ENCODE results near the gene PPP3CA.

PPP3CA gene

DNA sequence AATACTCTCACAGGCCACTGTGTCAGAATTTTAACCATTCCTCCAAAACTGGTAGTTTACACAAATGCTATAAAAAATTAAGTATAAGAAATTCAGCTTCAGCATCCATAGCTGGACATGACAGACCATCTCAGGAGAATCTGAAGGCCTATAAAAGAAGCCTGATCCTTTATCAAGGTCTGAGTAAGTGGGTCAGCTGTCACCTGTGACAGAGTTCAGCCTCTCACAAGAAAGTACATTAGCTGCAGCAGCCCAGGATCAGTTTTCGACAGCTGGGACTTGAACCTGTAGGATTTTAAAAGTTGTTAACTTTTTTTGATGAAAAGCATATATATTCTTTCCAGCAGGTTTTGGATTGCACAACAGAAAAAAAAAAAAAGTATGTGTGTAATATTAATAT is 60.7 kb downstream of the PPP3CA start:
- no peak for DNase-seq

DNA sequence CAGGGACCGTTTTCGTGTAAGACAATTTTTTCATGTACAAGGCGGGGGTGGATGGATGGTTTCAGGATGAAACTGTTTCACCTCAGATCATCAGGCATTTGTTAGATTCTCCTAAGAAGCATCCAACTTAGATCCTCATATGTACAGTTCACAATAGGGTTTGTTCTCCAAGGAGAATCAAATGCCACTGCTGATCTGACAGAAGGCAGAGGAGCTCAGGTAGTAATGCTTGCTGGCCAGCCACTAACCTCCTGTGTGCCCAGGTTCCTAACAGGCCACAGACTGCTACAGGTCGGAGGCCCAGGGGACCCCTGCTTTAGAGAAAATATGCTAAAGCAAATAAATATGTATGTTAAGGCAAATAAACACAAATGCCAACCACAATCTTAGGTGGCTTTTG is 61.3 kb downstream of the PPP3CA start:
- no peak for DNase-seq

DNA sequence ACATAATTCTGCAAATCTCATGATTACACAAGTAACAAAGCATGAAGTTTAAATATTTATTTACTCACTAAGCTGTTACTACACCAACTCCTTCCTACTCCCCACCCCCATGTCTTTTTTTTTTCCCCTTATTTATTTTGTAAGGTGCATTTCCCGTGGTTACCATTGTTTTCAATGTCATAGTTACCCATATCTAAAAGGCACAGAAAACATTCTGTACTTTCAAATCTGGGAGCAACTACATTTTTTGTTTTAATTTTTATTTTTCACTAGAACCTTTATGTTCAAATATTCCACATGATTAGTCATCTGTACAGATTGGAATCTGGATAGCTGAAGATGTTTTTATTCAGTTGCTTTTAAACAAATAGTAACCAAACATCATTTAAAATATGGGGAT is 62.8 kb downstream of the PPP3CA start:
- DNase-seq, result no peak

DNA sequence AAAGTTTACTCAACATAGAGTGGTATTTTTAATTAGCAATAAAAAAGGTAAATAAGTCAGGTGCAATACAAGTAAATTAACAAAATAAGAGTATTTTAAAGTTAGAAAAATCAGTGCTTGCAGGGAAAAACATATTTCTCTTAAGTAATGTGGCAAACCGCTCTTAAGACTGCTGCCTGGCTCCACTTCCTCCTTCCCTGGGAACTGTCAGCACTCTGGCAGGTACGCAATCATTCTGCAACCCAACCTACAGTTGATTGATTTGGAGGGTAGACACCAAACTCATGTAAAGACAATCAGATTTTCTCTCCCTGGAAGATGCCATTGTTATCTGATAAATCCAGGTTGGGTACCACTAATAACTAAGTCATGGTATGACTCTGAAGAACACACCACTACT is 63.9 kb downstream of the PPP3CA start:
- no peak for DNase-seq

DNA sequence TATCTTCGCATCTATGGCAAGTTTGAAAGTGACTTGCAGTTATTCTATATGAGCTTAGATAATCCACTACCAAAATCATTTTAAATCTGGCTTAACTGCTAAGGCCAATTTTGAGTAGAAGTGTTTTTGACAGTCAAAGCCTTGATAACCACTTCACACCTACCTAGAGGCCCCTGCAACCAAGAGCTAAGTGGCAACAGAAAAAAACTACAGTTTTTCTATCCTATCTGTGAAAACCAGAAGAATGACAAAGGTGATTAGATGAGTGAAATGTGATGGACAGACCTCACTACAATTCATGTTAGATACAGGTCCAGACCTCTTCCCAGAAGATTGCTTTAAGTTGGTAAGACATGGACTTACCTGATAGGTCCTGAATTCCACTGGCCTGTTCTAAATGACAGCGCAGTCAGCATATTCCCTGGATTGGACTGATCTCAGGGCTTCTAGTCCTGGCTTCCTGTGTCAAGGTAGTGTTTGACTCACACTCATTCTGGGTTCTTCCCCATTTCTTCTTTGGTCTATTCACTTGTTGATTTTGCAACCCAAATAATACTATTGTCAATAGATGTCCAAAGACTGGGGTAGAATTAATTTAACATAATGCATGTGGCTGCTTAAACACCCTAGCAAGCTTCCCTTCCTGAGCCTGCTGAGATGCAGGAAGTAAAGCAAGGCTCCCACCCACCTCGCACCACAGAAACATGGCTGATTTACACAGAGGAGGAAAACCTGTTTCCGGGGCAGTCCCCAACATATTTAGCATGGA is 65.1 kb downstream of the PPP3CA start:
- DNase-seq, result no peak

DNA sequence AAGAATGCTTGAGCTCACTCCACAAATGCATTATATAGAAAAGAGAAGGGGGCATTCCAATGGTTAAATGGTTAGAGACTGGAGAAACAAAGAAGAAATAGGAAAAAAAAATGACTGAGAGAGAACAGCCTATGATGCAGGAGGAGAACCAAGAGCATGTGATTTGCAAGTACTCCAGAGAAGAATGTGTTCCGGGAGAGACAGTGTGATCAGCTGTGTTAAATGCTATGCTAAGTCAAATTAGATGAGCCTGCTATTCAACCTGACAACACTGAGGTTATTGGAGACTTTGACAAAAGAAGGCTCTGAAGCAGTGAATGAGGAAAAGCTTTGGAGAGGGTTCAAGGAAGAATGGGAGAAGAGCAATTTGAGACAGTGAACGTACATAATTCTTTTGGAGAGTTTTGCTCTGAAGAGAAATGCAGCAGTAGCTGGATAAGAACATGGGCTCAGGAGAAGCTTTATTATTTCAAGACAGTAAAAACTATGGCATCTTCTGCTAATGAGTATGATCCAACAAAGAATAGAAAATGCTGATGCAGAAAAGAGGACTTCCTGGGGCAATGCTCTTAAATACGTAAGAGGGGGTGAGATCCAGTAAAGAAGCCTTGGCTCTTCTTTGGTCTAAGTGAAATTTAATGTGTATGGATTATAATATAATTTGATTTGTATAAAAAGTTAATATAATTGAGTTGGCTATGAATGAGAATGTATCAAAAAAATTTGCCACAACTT is 66.3 kb downstream of the PPP3CA start:
- DNase-seq, result no peak

DNA sequence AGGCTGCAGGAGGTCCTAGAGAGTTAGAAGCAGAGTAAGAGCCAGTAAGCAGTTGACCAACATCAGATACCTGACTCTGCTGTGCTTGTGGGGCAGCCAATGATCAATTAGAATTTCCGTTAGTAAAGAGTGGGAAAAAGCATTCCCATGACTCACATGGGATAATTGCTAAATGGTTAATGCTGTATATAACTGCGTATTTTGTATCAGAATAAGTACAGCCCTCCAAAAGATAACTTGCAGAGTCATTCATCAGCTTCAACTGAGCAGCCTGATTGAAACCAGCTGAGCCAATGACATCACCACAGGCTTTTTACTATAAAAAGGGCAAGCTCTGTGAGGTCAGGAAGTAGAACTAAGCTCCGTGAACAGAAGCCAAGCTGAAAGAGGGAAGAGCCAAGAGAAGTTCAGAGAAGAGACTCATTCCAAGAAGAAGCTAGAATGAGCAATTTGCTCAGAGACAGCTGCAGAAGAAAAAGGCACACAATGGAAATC is 67.9 kb downstream of the PPP3CA start:
- DNase-seq, result no peak

DNA sequence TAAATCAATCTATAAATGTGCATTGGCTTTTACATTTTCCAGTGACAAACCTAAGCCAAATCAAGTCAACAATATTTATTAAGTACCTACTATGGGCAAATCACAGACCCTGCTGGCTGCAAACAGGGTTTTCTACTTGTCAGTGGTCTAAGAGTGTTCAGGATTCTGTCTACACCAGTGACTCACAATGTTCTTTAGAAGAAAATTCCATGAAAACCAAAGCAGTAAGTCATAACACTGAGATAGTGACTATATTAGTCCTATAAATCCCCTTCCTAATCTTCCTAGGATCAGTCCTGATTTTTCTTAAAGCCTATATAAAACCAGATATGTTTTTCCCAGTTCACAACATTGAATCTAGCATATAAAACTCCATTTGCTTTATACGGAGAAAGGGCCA is 69.7 kb downstream of the PPP3CA start:
- DNase-seq, result no peak

DNA sequence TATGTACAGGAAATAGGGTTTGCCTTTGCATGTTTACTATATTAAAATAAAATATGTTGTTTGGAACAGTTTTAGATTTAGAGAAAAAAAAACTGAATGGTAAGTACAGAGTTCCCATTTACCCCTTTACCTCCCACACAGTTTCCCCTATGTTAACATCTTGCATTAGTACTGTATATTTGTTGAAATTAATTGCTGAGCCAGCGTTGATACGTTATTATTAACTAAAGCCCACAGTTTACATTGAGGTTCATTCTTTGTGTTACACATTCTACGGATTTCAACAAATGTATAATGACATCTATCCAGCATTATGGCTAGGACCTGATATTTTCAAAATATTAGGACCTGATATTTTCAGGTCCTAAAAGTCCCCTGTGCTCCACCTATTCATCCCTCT is 70.7 kb downstream of the PPP3CA start:
- no peak for DNase-seq

DNA sequence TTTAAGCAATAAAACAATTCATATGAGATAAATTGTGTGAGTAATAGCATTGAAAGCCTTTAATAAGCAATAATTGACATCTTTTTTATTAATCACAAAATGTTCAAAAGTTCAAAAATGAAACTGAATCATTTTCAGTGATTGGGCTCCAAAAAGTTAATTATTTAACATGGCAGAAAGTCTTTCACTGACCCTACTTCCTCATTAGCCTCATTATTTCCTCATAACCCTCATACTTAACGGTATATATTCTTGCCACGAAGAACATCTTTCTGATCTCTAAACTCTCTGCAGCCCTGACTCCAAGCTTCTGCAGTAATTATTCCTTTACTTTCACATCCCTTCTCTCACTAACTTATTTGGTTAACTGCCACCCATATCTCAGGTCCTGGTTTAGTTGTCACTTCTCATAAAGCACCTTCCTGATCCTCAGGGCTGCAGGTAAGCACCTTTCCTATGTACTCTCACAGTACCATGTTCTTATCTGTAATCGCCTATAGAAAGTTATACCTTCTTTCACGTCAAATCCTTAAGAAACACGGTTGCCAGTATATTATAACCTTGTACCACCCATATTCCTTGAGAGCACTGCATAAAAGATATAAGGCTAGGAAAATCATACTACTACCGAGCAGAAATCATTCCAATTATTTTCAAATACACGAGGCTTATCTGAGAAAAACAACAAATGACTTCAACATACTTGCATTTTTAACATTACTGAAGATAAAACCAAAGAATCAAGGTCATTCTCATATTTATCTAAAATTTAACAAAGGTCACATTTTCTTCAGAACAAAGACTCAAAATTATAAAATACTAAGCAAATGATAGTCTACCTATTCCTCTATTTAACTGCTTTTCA is 72.2 kb downstream of the PPP3CA start:
- no peak for DNase-seq

DNA sequence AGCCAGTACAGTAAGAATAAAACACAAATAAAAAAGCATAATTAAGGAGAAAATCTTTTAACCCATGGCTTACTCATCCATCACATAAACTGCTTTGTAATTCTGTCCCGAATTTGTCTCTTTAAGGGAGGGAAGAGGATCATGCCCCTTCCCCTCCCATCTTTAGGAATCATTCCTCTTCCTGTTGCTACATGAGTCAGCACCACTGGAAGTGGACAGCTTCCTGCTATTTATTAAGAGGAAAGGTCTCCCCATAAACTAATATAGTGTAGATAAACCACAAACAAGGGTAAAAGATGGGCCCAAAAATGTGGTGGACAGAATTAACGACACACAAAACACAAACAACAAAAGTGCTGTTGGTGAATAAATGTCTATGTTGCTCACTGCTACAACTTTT is 75.8 kb downstream of the PPP3CA start:
- no peak for DNase-seq

DNA sequence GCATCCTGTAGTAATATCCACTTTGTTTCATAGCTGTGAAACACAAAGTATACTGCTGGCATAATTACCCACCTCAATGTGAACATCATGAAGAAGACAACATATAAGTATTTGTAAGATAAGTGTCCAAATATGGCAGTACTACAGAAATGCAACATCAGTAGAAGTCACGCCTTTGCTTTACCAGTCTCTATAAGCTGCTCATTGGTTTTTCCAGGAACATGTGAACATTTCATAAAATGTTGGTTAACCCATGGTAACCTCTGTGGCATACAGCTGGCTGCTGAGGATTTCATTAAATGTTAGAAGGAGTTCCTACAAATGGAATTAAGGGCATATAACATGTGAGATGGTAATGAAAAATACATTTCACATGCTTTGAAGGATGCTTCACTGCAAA is 77.6 kb downstream of the PPP3CA start:
- DNase-seq, result no peak

DNA sequence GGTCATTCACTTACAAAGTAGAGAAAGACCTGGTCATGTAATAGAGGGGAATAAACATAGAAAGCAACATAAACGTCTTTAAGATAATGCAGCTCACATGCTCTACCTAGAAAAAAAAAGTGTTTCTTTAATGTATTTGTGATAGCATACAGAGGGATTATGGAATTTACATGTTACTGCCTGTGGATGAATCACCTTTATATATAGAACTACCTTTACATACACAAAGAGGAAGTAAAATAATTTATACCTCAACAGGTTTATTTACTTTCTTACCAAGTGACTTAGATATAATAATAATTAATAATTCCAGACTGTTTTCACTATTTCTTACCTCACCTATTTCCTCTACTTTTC is 81.5 kb downstream of the PPP3CA start:
- DNase-seq, result no peak

DNA sequence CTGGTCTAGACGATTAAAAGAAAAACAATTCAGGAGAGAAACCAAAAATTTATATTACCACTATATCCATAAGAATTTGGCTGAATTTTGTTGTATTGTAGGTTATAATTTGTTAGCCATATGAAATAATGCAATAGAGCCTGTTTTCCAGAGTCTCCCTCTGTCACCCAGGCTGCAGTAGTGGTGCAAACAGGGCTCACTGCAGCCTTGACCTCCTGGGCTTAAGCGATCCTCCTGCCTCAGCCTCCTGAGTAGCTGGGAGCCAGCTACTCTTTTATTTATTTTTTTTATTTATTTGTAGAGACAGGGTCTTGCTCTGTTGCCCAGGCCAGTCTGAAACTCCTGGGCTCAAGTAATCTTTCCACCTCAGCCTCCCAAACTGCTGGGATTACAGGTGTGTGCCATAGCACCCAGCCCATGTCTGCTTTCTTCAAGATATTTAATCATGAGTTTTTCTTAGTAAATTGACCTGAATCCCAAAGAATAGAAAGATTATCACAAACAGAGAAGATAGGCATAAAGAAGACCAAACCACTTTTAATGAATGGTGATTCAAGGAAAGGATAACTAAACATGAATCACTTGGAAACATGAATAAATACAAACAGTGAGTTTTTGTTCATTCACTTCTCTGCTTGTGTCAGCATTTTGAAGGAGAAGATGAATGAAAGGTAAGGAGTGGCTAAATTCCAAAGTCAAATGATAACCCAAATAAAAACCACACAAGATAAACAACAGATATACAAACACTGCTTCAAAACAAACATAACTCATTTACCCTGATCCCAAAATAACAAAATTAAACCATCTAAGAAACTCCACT is 82.1 kb downstream of the PPP3CA start:
- no peak for DNase-seq

DNA sequence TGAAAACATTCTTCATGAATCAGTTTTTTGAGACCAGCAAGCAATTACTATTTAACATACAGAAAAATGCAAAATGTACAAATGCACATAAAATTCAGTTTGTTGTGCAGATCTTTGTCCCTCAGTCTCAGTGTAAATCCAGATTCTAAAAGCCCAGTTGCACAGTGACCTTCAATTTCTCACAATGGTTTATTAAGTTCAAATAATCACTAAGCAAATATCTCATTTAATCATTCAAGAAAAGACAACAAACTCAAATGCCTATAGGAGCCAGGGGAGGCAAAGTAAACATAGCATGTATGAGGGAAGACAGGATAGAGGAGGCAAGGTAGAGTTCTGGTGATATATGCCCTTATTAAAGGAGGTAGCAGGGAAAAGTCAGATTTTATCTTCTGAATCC is 82.8 kb downstream of the PPP3CA start:
- DNase-seq, result no peak

DNA sequence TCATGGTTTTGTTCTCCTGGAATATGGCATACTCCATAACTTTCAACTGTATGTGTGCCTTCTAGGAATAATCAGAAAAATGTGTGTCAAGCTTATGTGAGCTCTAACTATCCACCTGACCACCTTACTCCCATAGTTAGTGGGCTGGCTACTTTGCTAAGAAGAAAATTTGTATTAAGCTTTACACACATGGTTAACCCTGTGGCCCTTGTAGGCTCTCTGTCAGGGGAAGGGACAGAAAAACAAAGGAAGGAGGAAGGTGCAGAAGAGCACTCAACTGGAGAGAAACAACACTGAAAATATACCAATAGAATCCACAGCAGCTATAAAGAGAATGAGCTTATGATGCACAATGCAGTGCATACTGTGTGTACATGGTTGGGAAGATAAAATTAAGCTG is 84.6 kb downstream of the PPP3CA start:
- no peak for DNase-seq

DNA sequence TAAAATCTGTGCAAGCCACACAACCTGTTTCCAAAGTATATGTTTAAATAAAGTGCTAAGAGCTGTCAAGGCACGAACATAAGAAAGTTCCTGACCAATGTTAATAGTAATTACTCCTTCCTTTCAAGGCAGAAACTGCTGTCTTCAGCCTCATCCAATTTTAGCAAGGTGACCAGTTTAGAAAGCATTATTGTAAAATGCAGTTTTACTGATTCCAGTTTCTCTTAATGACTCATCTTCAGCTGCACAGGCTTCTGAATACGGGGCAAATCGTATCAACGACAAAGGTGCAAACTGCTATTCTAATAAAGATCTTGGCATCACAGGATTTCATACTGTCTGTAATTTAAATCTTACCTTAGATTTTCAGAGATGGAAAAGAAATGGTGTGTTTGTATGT is 87.5 kb downstream of the PPP3CA start:
- DNase-seq, result no peak

DNA sequence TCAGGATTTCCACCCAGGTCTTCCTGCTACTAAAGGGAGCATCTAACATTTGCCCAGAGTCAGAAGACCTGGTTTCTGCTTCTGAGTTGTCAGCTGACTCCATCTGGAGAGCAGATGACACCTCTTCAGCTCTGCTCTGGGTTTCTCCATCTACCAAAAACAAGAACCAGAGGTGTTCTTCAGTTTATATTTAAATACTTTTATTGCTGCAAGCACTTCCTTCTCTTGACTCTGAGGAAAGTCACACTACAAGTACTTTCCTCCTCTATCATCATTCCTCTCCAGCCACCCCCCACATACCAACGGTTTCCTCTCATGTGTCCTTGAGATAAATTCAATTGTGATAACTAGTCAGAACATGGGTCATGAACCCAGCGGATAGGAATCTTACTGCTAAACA is 88.4 kb downstream of the PPP3CA start:
- DNase-seq, result no peak

DNA sequence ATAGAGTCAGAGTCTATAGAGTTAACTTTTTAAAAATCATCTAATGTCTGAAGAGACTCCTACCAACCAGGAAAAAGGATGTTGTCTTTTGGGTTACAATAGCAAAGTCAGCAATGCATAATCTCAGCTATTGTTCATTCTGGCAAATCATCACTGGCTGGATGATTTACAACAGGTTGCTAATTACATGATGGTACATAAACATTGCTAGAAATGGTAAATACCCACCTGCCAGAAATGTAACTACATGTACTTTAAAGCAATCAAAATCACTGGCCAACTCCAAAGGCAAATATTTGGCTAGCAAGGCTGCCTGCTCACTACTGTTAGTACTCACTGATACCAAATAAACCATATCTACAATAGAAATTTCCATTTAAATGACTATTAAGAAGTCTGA is 91.1 kb downstream of the PPP3CA start:
- DNase-seq, result peak; percentile 55

DNA sequence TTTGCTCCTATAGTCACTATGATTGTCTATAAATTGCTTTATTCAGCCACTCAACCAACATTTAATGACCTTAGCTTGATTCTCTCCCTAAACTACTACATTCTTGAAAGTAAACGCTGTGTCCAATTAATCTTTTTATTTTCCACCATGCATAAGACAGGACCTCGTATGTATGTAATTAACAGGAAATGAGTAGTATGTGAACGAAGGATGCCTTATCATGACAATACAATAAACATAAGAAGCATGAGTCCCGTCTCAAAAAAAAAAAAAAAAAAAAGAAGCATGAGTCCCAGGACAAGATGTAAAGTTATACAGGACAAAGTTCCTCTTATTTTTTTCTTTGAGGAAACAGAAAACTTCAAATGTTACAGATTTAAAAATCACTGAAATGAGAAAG is 92.5 kb downstream of the PPP3CA start:
- no peak for DNase-seq

DNA sequence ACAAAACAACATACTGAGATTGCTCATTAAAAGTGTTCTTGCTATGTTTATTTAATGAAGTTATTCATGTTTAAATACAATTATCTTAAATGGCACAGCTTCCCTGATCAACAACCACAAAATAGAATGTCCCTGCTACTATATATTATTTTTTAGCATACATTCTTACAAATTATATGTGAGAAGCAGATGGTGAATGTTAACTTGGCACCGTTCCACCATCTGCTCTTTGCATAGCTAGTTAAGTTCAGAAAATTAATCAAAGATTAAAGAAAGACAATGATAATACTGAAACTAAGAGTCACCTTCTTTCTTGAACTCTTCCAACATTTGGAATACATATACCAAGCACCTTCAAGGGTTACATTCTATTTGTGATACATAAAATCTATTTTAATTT is 94.2 kb downstream of the PPP3CA start:
- no peak for DNase-seq

DNA sequence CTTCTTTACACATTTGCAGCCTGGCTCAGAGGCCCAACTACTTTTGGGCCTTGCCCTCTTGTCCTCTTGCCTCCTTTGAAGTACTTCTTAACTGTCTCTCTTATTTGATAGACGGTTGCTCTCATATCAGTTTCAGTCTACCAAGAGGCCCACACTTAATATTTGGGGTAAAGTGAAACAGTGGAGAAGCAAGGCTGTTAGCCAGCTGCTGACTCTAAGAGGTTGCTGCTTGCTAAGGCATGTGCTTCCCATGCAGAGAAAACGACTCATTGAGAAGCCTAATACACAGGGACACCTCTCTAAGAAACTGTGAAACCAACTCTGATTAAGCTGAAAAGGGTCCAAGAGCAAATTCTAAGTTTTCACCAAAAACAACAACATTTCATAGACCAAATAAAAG is 94.6 kb downstream of the PPP3CA start:
- DNase-seq, result no peak

DNA sequence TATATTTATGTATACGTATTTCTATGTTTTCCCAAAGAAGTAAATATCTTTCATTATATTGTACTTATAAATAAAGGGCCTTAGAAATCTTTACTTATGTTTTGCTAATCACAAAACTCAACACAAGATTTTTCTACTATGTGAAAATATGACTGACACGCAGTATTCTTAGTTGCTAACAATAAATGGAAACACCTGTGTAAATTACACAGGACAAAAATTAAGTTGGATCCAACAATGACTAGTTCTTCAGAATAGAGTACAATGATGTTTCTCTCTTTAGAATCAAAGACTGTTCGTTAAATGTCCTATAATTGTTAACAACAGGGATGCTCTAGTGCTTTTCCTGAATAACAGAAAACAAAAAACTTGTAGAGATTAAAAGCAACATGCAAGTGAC is 96.1 kb downstream of the PPP3CA start:
- no peak for DNase-seq

Measured in NCI-H1092 (cell line).